GM21723 (cell line): Measurements from ENCODE around the gene RASA2.

ENCODE experiments used
- ATAC-seq: cut with Tn5 transposase; IDR thresholded peaks from one replicate; pipeline ENCODE4 v1.9.1; 2021; ENCODE audit warnings: mild to moderate bottlenecking, moderate library complexity; ENCODE audit not compliant: unreplicated experiment

RASA2 gene

GRCh38 chr3:141629976-141630375 is 143.1 kb downstream of the RASA2 start:
- no peak for ATAC-seq

DNA sequence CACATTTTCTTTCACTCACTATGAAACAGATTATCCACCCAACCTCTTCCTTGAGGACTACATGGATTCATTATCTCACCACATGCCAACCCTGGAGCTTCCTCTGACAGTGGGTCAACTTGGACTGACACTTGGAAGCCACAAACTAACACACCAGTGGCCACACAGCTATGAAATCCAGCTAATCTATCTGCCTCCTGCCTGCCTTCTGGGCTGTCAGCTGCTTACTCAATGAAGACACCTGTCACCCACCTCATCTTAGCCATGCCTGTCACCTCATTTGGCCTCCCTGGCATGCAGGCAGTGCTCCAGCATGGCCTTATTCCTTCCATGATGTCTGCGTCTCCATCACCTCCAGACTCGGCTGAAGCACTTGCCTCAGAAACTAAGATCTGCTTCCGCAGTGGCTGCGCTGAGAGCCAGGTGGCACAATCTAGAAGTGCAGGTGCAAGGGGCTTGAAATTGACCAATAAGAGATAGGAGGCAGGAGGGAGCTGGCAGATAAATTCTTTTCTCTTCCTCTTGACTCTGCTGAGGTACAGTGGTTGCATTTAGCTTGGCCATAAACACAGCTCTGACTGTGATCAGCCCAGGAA is 146.1 kb downstream of the RASA2 start:
- no peak for ATAC-seq

DNA sequence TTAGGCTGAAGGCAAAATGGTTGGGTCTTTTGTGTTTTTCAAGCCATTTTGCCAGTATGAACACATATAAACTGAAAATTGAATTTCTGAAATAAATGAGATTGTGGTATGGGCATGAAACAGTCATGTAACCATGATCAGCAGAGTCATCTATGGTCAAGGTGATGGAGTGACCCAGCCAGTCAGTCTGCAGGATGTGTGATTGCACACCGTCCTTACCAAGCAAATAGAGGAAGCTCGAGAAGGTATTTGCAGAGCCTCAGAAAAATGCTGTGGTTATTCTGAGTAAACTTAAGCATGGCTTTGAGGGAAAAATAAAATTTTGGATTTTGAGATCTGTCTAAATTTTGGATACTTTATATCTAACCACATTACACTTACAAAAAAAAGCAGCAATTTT is 155.4 kb downstream of the RASA2 start:
- ATAC-seq = no peak

GRCh38 chr3:141643391-141643790 is 156.6 kb downstream of the RASA2 start:
- ATAC-seq = no peak

DNA sequence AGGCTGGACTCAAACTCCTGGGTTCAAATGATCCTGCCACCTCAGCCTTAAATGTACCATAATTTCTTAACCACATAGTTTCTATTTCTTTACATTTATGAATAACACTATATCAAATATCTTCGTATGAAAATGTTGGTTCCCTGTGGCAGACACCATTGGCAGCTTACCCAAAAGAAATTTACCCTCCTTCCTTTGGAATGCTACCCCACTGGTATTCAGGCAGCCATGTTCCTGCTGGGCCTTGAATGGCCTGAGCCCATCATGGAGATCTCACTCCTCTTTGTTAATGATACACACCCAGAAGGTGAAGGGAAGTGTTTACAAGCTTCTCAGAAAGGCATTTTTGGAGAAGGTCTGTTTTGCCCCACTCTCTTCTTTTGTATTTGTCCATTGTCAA is 157.0 kb downstream of the RASA2 start:
- no peak for ATAC-seq

DNA sequence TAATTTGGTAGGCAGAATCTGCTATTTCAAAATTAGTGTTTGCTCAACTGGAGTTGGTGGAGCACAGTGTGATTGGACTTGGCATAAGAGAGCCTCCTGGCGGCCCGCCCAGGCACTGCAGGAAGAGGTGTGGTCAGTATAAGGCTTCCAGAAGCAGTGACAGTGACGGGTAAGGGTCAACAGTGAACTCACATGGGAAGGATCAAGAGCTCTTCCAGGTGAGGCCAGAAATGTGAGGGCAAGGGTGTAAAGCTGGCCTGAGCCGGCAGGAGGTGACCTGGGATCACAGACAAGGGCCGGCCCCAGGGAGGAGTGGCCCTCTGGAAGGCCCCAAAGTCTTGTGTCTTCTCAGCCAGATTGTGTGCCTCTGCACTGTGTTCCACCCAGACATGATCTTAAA is 158.1 kb downstream of the RASA2 start:
- peak; percentile 92 for ATAC-seq

- no peak for ATAC-seq
These were observed 160.1 kb downstream of the RASA2 start for GRCh38 chr3:141646760-141647561.

GRCh38 chr3:141647562-141647915 is 160.7 kb downstream of the RASA2 start:
- ATAC-seq = no peak

- ATAC-seq = no peak
These were observed 161.5 kb downstream of the RASA2 start for GRCh38 chr3:141648055-141648910.

- no peak for ATAC-seq
These were observed 163.0 kb downstream of the RASA2 start for GRCh38 chr3:141649871-141650270.

- no peak for ATAC-seq
These were observed 164.0 kb downstream of the RASA2 start for GRCh38 chr3:141650783-141651182.

DNA sequence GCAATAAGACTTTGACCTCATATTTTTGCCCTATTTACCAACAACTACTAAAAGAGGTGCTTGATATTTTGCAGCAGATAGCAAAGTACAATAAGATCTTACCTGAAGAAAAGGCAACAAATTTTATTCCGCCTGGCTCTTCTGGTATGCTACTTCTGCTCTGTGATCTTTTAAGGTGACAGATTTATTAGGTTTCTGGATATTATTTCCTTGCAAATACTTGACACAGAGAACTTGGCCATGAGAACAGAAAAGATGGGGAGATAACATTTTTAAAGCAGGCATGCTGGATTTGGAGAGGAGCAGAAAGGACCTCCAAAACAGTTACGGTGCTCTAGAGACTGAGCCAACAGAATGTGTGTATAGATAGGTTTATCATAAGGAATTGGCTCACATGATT is 164.6 kb downstream of the RASA2 start:
- ATAC-seq = no peak

- no peak for ATAC-seq
These were observed 165.5 kb downstream of the RASA2 start for GRCh38 chr3:141652349-141652748.

DNA sequence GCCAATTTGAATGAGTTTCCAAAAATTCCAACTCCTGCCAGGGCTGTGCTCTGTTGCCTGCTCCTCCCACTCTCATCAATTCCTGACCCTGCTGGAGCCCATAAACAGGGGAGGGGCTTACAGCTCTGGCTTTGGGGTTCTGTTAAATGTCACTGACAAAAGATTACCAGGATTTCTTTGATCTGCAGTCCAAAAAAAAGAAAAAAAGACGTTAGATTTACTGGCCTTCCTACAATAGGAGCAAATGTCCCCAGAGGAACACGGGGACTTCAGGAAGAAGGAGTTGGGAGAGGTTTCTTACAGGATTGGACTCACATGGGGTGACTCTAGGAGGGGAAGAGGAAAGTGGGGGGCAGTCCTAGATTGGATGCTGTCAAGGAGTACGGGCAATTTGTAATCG is 167.0 kb downstream of the RASA2 start:
- ATAC-seq = no peak

DNA sequence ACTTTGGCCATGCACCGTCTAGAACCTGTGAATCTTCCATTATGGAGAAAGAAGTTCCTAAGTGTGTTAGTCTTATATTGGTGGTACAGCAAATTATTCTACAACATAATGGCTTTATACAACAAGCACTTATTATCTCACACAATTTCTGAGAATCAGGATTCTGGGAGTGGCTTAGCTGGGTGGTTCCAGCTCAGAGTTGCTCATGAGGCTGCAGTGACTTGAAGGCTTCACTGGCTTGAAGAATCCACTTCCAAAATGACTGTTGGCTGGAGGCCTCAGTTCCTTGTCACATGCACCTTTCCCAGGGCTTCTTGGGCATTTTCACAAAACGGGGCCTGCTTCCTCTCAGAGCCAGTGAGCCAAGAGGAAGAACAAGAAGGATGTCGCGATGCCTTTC is 169.0 kb downstream of the RASA2 start:
- ATAC-seq = no peak

DNA sequence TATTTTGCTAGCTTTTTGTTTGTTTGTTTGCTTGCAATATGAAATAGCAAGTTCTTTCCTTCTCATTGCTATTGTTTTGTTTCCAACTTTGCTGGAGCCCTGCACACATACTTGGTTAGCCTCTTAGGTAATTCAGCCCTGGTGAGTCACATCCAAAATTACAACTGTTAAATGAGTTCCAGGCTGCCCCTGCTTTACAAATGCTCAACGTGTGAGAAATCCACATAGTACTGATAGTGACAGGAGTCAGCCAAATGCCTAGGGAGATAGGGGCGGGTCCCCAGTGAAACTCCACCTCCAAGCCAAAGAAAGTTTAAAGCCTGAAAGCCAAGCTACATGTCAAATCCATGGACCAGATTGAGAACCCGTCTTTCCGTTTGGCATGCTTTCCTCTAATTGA is 169.9 kb downstream of the RASA2 start:
- no peak for ATAC-seq

GRCh38 chr3:141657516-141657915 is 170.7 kb downstream of the RASA2 start:
- ATAC-seq = no peak

GRCh38 chr3:141659821-141660613 is 173.2 kb downstream of the RASA2 start:
- no peak for ATAC-seq

- ATAC-seq = no peak
These were observed 173.8 kb downstream of the RASA2 start for GRCh38 chr3:141660614-141660947.

- no peak for ATAC-seq
These were observed 174.7 kb downstream of the RASA2 start for GRCh38 chr3:141661229-141662196.
